Hepatic stellate cell (primary cell): ENCODE measurements around the gene UNC13A.

Experiments used
- DNase-seq: peaks from one replicate; pipeline ENCODE4 v3.0.0; 2011; ENCODE audit warnings: low spot score

The UNC13A gene

GRCh38 chr19:17669419-17669818 is 18.7 kb downstream of the UNC13A start:
- no peak for DNase-seq

- no peak for DNase-seq
Observed at GRCh38 chr19:17665058-17665457, 23.1 kb downstream of the UNC13A start.

GRCh38 chr19:17659996-17660395 is 28.2 kb downstream of the UNC13A start:
- no peak for DNase-seq

GRCh38 chr19:17658666-17659065 is 29.5 kb downstream of the UNC13A start:
- no peak for DNase-seq

- DNase-seq: no peak
Observed at GRCh38 chr19:17658240-17658639, 29.9 kb downstream of the UNC13A start.

- no peak for DNase-seq
Observed at GRCh38 chr19:17656970-17657369, 31.2 kb downstream of the UNC13A start.

GRCh38 chr19:17655751-17656472 is 32.2 kb downstream of the UNC13A start:
- no peak for DNase-seq

GRCh38 chr19:17654993-17655392 is 33.2 kb downstream of the UNC13A start:
- no peak for DNase-seq

GRCh38 chr19:17652627-17653026 is 35.5 kb downstream of the UNC13A start:
- no peak for DNase-seq

GRCh38 chr19:17648786-17649185 is 39.4 kb downstream of the UNC13A start:
- DNase-seq: no peak

GRCh38 chr19:17648097-17648660 is 40.0 kb downstream of the UNC13A start:
- no peak for DNase-seq

GRCh38 chr19:17647071-17648020 is 40.8 kb downstream of the UNC13A start:
- no peak for DNase-seq

GRCh38 chr19:17646441-17646840 is 41.7 kb downstream of the UNC13A start:
- DNase-seq: no peak

GRCh38 chr19:17645339-17645963 is 42.7 kb downstream of the UNC13A start:
- no peak for DNase-seq

GRCh38 chr19:17642656-17643055 is 45.5 kb downstream of the UNC13A start:
- DNase-seq: no peak

- no peak for DNase-seq
Observed at GRCh38 chr19:17641846-17642245, 46.3 kb downstream of the UNC13A start.

GRCh38 chr19:17641181-17641580 is 47.0 kb downstream of the UNC13A start:
- no peak for DNase-seq

GRCh38 chr19:17633700-17634099 is 54.5 kb downstream of the UNC13A start:
- no peak for DNase-seq

GRCh38 chr19:17632577-17632976 is 55.6 kb downstream of the UNC13A start:
- no peak for DNase-seq

- no peak for DNase-seq
Observed at GRCh38 chr19:17629760-17630159, 58.4 kb downstream of the UNC13A start.

GRCh38 chr19:17627921-17628320 is 60.2 kb downstream of the UNC13A start:
- DNase-seq: no peak

- no peak for DNase-seq
Observed at GRCh38 chr19:17627161-17627560, 61.0 kb downstream of the UNC13A start.
